Pancreas (tissue), 10 donors: Measurements from ENCODE around the gene USP43. TPM values are rescaled to one million over a fixed set of nuclear protein-coding genes. Genes with fewer than 3 reads are reported as not detected.
A peak's percentile ranks its signal among the peaks of the same experiment; 100 is the strongest.
"Not testable (repeated sequence)": the region's sequence is repeated elsewhere in the genome, so short reads cannot be mapped to it uniquely, and the experiment has no call there.

Experiments used
- ATAC-seq, 4 donors: fragments of 200-7000 bp; cut with Tn5 transposase; one replicate each; pipeline versions ENCODE4 v1.8.0 to v1.9.1; 2020; ENCODE audit warnings: mild to moderate bottlenecking in 4 of 4, moderate library complexity in 4 of 4
- DNase-seq, 6 donors: peaks; one replicate each; pipeline ENCODE4 v3.0.0-alpha.2; 2020
- FAIRE-seq: peaks from 2 replicates; lab custom pipeline; 2012; peaks lifted over from hg19 to GRCh38; lab: Jason Lieb, UNC
- H3K27ac ChIP-seq, 4 donors: fragments of 200-600 bp; sonication (generic); 1 replicate in 3 of 4; 2 replicates in 1 of 4; pipeline versions ENCODE4 v1.5.0 to v1.8.0; 2020
- H3K27me3 ChIP-seq, 4 donors: fragments of 200-600 bp; one replicate each; pipeline ENCODE4 v1.8.0; 2021
- H3K36me3 ChIP-seq, 3 donors: fragments of 200-600 bp; sonication (generic) in 1 of 3; one replicate each; pipeline versions ENCODE4 v1.5.0 to v1.8.0; 2020 to 2021
- H3K4me1 ChIP-seq, 3 donors: fragments of 200-600 bp; one replicate each; pipeline ENCODE4 v1.8.0; 2021
- H3K4me3 ChIP-seq, 4 donors: fragments of 200-600 bp; sonication (generic) in 2 of 4; one replicate each; pipeline versions ENCODE4 v1.5.0 to v1.8.0; 2020 to 2021
- H3K9me3 ChIP-seq, 4 donors: fragments of 200-600 bp; one replicate each; pipeline ENCODE4 v1.8.0; 2021
- WGBS, 2 donors: extraction: QIAGEN DNeasy Blood & Tissue Kit; methylation state at CpG; one replicate each; pipeline ENCODE4 v1.1.7; 2013; 5-methylcytosine and 5-hydroxymethylcytosine counted together
- intact Hi-C, 3 donors: fragments of 100-400 bp; cut with DNase I; formaldehyde crosslinking; loops; one replicate each; pipeline versions ENCODE4 v1.11.1 to v1.14.2; 2022
- polyA plus RNA-seq, 2 donors: library from polyadenylated mRNA; stranded (reverse); fragments of 200-250 nt; gene quantifications; one replicate each; pipeline ENCODE4 v1.2.3, GENCODE V29; 2013
- total RNA-seq, 6 donors: library from RNA; stranded (reverse); fragmentation: NEBNext Ultra II Directional in 4 of 6; extraction: Animal tissue kit (Norgen Biotek cat#: 25700) in 4 of 6; gene quantifications; one replicate each; pipeline versions ENCODE4 v1.2.1 to v1.2.4, GENCODE V29; 2021 to 2023
- TF ChIP-seq, protein P1 (sequence below), 4 donors: fragments of 200-600 bp; sonication (generic) in 3 of 4; IDR thresholded peaks; one replicate each; pipeline versions ENCODE4 v1.5.0 to v1.8.0; 2021; ENCODE audit warnings: antibody characterized with exemption in 4 of 4
- donor health status: healthy with polysubstance abuse.
- donor health status: DM: no; HTN: no; CAD: no; lungs with moderate emphysema.
- donor health status: DM: no; HTN: no; CAD: no.
- donor health status: control.
- donor health status: control.
- donor health status: Bipolar disorder and iron deficiency.
- donor health status: DM: yes; HTN: yes; CAD: no.
- donor health status: DM: no; HTN: no; CAD: no.
- donor health status: DM: no; HTN: no; CAD: no.
- donor health status: DM: yes; HTN: yes; CAD: no.

Gene USP43, protein sequence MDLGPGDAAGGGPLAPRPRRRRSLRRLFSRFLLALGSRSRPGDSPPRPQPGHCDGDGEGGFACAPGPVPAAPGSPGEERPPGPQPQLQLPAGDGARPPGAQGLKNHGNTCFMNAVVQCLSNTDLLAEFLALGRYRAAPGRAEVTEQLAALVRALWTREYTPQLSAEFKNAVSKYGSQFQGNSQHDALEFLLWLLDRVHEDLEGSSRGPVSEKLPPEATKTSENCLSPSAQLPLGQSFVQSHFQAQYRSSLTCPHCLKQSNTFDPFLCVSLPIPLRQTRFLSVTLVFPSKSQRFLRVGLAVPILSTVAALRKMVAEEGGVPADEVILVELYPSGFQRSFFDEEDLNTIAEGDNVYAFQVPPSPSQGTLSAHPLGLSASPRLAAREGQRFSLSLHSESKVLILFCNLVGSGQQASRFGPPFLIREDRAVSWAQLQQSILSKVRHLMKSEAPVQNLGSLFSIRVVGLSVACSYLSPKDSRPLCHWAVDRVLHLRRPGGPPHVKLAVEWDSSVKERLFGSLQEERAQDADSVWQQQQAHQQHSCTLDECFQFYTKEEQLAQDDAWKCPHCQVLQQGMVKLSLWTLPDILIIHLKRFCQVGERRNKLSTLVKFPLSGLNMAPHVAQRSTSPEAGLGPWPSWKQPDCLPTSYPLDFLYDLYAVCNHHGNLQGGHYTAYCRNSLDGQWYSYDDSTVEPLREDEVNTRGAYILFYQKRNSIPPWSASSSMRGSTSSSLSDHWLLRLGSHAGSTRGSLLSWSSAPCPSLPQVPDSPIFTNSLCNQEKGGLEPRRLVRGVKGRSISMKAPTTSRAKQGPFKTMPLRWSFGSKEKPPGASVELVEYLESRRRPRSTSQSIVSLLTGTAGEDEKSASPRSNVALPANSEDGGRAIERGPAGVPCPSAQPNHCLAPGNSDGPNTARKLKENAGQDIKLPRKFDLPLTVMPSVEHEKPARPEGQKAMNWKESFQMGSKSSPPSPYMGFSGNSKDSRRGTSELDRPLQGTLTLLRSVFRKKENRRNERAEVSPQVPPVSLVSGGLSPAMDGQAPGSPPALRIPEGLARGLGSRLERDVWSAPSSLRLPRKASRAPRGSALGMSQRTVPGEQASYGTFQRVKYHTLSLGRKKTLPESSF
- 1 to 10 TPM; 2.6 to 5.7 (median 3.9) TPM for total RNA-seq
- polyA plus RNA-seq: 1 to 10 TPM; 4.6 to 5.1 TPM

DNA sequence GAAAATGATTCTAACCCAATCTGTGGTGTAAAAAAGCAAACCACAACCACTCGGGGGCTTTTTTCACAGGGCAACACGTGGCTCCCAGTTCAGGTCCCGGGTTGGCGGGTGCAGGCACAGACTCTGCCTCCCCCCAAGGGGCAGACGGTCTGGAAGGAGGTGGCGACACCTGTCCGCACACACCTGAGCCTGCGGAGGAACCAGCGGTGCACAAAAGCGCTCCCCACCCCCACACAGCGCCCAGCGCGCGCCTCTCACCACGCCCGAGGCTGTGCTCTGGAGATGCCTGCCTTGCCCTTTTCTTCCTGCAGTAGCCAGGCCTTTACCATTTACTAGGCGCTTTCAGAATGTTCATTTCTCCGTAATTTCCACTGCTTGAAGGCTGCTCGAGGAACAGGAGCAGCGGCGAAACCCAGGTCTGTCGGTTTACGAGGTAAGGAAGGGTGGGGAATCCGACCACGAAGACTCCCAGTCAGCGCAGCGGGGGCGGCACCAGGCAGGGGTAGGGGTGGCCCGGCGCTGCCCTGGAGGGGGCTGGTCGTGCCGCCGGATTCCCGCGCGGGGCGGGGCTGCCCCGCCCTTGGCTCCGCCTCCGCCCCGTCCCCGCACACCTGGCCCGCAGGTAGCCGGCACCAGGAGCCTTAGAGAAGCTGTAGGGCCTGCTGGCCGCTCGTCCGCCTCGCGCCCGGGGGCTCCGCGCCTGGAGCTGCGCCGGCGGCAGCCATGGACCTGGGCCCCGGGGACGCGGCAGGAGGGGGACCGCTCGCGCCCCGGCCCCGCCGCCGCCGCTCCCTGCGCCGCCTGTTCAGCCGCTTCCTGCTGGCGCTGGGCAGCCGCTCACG, at the start of gene USP43:
Gene USP43 (plus strand): TSS at position 608 of the 842 bp plus-strand sequence. CDS start 116 bp downstream, at position 724.
- Histone ChIP-seq H3K9me3 (no peaks in the 10 kb centered on the region), H3K4me3 (peak within 1 kb of the TSS; percentile 60 to 86 (median 76)), H3K27ac (peak within 1 kb of the TSS; percentile 85 to 97 (median 92)), H3K4me1 (peaks cover 0 to 15% (median 4%) of the 10 kb centered on the region in 3 donors), H3K36me3 (no peaks in the 10 kb centered on the region), H3K27me3 (no peaks in the 10 kb centered on the region)
- WGBS, 2 donors: 0% methylated on average over 68 to 72 of the region's 72 CpGs
- intact Hi-C loops: no loop called here
- TF ChIP-seq, protein P1, sequence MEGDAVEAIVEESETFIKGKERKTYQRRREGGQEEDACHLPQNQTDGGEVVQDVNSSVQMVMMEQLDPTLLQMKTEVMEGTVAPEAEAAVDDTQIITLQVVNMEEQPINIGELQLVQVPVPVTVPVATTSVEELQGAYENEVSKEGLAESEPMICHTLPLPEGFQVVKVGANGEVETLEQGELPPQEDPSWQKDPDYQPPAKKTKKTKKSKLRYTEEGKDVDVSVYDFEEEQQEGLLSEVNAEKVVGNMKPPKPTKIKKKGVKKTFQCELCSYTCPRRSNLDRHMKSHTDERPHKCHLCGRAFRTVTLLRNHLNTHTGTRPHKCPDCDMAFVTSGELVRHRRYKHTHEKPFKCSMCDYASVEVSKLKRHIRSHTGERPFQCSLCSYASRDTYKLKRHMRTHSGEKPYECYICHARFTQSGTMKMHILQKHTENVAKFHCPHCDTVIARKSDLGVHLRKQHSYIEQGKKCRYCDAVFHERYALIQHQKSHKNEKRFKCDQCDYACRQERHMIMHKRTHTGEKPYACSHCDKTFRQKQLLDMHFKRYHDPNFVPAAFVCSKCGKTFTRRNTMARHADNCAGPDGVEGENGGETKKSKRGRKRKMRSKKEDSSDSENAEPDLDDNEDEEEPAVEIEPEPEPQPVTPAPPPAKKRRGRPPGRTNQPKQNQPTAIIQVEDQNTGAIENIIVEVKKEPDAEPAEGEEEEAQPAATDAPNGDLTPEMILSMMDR (IDR thresholded peaks at IDR 0.05): no peak
- FAIRE-seq (no peak), ATAC-seq (peak; percentile 84 to 92 (median 86)), DNase-seq (peak; percentile 67 to 88 (median 76))

DNA sequence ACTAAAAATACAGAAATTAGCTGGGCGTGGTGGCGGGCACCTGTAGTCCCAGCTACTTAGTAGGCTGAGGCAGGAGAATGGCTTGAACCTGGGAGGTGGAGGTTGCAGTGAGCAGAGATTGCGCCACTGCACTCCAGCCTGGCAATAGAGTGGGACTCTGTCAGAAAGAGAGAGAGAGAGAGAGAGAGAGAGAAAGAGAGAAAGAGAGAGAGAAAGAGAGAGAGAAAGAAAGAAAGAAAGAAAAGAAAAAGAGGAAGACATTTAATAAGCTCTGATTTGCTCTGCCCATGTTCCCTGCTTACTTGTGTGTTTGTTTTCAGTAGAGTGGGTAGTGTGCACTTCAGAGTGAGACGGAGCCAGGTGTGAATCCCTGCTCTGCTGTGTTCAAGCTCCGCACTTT, 47.7 kb upstream of the USP43 start:
- H3K27ac ChIP-seq, intact Hi-C loops: not testable (repeated sequence)
- 89 to 93% methylated on average over 5 of the region's 5 CpGs for WGBS, 2 donors

DNA sequence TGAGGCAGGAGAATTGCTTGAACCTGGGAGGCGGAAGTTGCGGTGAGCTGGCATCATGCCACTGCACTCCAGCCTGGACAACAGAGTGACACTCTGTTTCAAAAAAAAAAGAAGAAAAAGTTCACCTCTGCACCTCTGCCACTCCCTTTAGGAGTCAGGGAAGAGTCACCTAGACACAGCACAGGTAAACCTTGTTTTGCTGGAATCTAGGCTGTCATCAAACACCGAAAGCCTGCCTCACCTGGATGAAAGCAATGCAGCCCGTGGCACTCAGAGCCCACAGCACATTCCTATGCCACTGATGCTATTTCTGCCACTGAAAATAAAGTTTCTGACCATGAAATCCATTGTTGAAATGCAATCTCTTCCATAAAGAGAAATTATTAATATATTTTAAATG, 46.7 kb upstream of the USP43 start:
- FAIRE-seq (no peak), DNase-seq (no peak), ATAC-seq (no peak)
- Histone ChIP-seq H3K4me1 (no peaks in the 10 kb centered on the region), H3K27ac (no peak overlapping the region), H3K9me3 (no peaks in the 10 kb centered on the region), H3K4me3 (no peak overlapping the region), H3K27me3 (no peaks in the 10 kb centered on the region), H3K36me3 (no peaks in the 10 kb centered on the region)
- 85 to 95% methylated on average over 4 of the region's 4 CpGs for WGBS, 2 donors
- intact Hi-C loops: no loop called here
- TF ChIP-seq, protein P1 (IDR thresholded peaks at IDR 0.05): no peak

More for the DNA sequence above, 47.7 kb upstream of the USP43 start:
- not testable (repeated sequence) for H3K4me1 ChIP-seq, H3K4me3 ChIP-seq, H3K27me3 ChIP-seq, DNase-seq, H3K9me3 ChIP-seq, ATAC-seq, H3K36me3 ChIP-seq, FAIRE-seq

DNA sequence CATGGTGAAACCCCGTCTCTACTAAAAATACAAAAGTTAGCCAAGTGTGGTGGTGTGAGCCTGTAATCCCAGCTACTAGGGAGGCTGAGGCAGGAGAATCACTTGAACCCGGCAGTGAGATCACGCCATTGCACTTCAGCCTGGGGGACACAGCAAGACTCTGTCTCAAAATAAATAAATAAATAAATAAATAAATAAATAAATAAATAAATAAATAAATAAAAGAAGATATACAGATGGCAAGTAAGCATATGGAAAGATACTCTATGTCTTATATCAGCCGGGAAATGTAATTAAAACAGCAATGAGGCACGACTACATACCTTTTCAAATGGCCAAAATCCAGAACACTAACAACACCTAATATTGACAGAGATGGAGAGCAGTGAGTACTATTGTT, 40.7 kb upstream of the USP43 start:
- H3K4me3 ChIP-seq, H3K36me3 ChIP-seq, H3K4me1 ChIP-seq, H3K27ac ChIP-seq, H3K27me3 ChIP-seq, DNase-seq, intact Hi-C loops, ATAC-seq, FAIRE-seq, H3K9me3 ChIP-seq: not testable (repeated sequence)
- WGBS, 2 donors: 81 to 95% methylated on average over 5 of the region's 5 CpGs

DNA sequence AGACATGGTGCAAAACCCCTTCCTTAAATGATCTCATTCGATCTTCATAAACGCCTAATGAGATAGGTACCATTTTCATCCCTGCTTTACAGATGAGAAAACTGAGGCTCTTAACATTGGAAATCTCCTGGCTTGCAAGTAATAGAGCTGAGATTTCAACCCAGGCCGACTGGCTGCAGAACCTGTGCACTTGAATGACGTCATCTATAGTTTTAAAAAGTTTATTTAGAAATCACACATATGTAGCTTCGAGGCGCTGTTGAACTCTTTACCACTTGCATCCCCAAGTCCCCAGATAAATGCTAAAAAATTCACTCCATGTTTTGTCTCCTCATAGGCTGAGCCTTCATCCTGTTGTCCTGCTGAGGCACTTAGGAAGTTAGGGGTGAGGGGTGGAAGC, 38.9 kb upstream of the USP43 start:
- FAIRE-seq: no peak
- TF ChIP-seq, protein P1 (IDR thresholded peaks at IDR 0.05): no peak
- Histone ChIP-seq H3K4me1 (no peaks in the 10 kb centered on the region), H3K27me3 (no peaks in the 10 kb centered on the region), H3K4me3 (no peak overlapping the region), H3K36me3 (no peaks in the 10 kb centered on the region), H3K9me3 (no peaks in the 10 kb centered on the region), H3K27ac (no peak overlapping the region)
- no peak for ATAC-seq
- 77 to 85% methylated on average over 6 of the region's 6 CpGs for WGBS, 2 donors
- intact Hi-C loops: no loop called here
- DNase-seq: no peak

DNA sequence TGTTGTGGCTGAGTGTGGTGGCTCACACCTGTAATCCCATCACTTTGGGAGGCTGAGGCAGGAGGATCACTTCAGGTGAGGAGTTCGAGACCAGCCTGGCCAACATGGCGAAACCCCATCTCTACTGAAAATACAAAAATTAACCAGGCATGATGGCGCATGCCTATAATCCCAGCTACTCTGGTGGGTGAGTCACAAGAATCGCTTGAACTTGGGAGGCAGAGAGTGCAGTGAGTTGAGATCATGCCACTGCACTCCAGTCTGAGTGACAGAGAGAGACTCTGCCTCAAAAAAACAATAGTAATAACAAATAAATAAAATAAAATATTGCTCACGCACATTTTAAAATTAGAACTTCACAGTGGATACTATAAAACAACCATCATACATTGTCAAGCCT, 38.3 kb upstream of the USP43 start:
- DNase-seq, FAIRE-seq, intact Hi-C loops: not testable (repeated sequence)

More for the DNA sequence above, 38.3 kb upstream of the USP43 start:
- H3K36me3 ChIP-seq, H3K27me3 ChIP-seq, H3K4me3 ChIP-seq, ATAC-seq, H3K4me1 ChIP-seq, H3K9me3 ChIP-seq, H3K27ac ChIP-seq: not testable (repeated sequence)
- WGBS, 2 donors: 71 to 85% methylated on average over 5 of the region's 5 CpGs
